ENCODE data around the gene MYZAP.

DNA sequence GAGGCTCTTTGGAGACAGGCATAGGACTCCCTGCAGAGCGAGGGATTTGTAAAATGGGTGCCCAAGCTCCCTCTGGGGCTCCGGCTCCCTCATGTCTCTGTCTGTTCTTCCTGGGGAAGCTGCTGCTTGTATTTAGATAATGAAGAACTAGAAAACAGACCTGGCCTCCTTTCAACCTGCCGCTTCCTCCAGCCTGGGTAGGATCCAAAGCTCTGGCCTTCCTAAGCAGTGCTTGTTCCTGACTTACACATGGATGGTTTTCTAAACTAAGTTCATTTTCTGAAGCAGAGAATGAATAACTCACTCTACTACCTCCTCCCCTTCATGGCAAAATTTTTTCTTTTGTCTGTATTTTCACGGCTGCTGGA is 36.9 kb upstream of the MYZAP start:
- no peak for TF ChIP-seq CTCF (IDR thresholded peaks at IDR 0.05; ENCODE audit: borderline replicate concordance, extremely low read depth, low read length, poor library complexity, severe bottlenecking)
- TF ChIP-seq EZH2 (IDR thresholded peaks at IDR 0.05; ENCODE audit: borderline replicate concordance, low read depth, low read length, severe bottlenecking), result no peak
